ENCODE results near the gene NCBP2L. TPM values are rescaled to one million over a fixed set of nuclear protein-coding genes. Genes with fewer than 3 reads are reported as not detected.

NCBP2L gene
- polyA plus RNA-seq, 1 donor (not counting 4 experiments of a cell fraction or from before 2014, with no cell fraction given), result not detected

DNA sequence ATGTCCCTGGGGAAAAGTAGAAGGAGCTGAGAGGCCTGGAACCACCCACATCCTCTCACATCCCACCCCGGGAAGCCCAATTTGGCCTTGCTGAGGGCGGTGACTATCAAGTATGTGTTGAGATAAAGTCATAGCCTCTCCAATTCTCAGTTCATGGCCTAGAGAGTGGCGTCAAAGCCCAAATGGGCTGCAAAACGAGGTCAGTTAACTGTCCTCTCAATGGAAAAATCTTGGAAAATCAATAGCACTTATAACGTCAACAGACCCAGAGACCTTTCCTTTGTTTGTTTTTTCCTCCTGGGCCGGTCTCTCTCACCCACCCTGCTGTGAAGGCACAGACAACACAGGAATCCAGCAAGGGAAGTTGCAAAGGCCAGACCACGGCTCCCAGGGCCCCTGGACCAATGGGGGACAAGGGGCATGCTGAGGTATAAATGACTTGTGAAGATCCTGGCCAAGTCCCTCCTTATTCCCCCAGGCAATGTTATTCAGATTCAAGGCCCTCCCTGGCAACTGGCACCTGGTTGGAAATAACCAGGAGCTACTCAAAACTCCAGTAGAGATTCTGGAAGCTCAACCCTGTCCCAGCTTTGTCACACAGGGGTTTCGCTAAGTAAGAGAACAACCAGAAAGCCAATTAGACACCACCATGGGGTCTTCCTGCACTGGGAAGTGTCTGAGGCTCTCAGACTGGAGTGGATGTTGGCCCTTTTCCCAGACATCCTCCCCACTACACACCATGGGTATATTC, 40.6 kb upstream of the NCBP2L start:
- H4K20me1 ChIP-seq (ENCODE audit: control insufficient read depth, extremely low read depth, insufficient read depth, low read length), result no peaks in the 10 kb centered on the region
- H3K79me2 ChIP-seq (ENCODE audit: control insufficient read depth, insufficient read depth, low read length), result no peaks in the 10 kb centered on the region
- no peaks in the 10 kb centered on the region for H3K27me3 ChIP-seq (ENCODE audit: control insufficient read depth, extremely low read depth, insufficient read depth, low read length)
- no peaks in the 10 kb centered on the region for H3K9me3 ChIP-seq (ENCODE audit: control insufficient read depth, low read depth, low read length)
- H3K36me3 ChIP-seq (ENCODE audit: control insufficient read depth in 2 of 2, extremely low read depth in 1 of 2, insufficient read depth in 2 of 2, low read length in 2 of 2), result no peaks in the 10 kb centered on the region
- DNase-seq (ENCODE audit: low read depth, low spot score) (no peak), FAIRE-seq (no peak)
- H3K27ac ChIP-seq (ENCODE audit: control insufficient read depth, insufficient read depth, low read length), result no peak overlapping the region
- no peaks in the 10 kb centered on the region for H3K9me1 ChIP-seq (ENCODE audit: control insufficient read depth, extremely low read depth, insufficient read depth, low read length)
- no peak overlapping the region for H3K9ac ChIP-seq (ENCODE audit: control insufficient read depth, extremely low read depth, insufficient read depth, low read length)
- no peak overlapping the region for H3K4me2 ChIP-seq (ENCODE audit: control insufficient read depth, extremely low read depth, insufficient read depth, low read depth, low read length)
- dilution Hi-C loops (cut with MboI; ENCODE audit: extremely low pct_ligation_motif_present, low sequenced_read_pairs), result no loop called here
- no peak overlapping the region for H3K4me3 ChIP-seq (ENCODE audit: control insufficient read depth in 2 of 3, extremely low read depth in 1 of 3, insufficient read depth in 2 of 3, low read depth in 1 of 3, low read length in 3 of 3)
- TF ChIP-seq EZH2 (IDR thresholded peaks at IDR 0.05; ENCODE audit: low read length), result no peak
- TF ChIP-seq, protein P1, sequence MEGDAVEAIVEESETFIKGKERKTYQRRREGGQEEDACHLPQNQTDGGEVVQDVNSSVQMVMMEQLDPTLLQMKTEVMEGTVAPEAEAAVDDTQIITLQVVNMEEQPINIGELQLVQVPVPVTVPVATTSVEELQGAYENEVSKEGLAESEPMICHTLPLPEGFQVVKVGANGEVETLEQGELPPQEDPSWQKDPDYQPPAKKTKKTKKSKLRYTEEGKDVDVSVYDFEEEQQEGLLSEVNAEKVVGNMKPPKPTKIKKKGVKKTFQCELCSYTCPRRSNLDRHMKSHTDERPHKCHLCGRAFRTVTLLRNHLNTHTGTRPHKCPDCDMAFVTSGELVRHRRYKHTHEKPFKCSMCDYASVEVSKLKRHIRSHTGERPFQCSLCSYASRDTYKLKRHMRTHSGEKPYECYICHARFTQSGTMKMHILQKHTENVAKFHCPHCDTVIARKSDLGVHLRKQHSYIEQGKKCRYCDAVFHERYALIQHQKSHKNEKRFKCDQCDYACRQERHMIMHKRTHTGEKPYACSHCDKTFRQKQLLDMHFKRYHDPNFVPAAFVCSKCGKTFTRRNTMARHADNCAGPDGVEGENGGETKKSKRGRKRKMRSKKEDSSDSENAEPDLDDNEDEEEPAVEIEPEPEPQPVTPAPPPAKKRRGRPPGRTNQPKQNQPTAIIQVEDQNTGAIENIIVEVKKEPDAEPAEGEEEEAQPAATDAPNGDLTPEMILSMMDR (optimal IDR thresholded peaks at IDR 0.05 in 1 of 3, IDR thresholded peaks at IDR 0.05 in 1 of 3, conservative IDR thresholded peaks at IDR 0.05 in 1 of 3; ENCODE audit: extremely low read depth in 1 of 3, insufficient read depth in 2 of 3, low read length in 3 of 3), result no peak
- peaks cover 22% of the 10 kb centered on the region for H3K4me1 ChIP-seq (ENCODE audit: control insufficient read depth, extremely low read depth, insufficient read depth, low read length)
- no peak overlapping the region for H2AFZ ChIP-seq (ENCODE audit: control insufficient read depth, low read length)

DNA sequence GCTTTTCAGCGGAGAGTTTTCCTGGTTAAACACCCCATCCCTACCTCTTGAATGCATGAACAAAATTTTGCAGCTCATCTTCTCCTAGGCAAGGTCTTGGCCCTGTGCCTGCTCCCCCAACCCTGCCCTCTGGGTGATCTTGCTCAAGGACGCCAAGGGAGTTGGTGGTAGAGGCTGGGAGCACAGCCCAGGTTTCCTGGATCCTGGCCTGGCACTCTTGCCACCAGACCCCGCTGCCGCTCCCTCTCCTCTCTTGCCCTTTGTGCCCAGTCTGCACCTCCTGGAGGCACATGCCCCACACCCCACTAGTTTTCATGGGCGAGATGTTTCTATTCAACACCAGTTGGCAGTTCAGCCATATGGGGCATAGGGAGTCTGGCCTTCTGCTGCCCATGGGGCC, 39.3 kb upstream of the NCBP2L start:
- no peak for DNase-seq (ENCODE audit: low read depth, low spot score)
- no peaks in the 10 kb centered on the region for H4K20me1 ChIP-seq (ENCODE audit: control insufficient read depth, extremely low read depth, insufficient read depth, low read length)
- no peak overlapping the region for H3K4me2 ChIP-seq (ENCODE audit: control insufficient read depth, extremely low read depth, insufficient read depth, low read depth, low read length)
- dilution Hi-C loops (cut with MboI; ENCODE audit: extremely low pct_ligation_motif_present, low sequenced_read_pairs), result no loop called here
- H3K27ac ChIP-seq (ENCODE audit: control insufficient read depth, insufficient read depth, low read length), result no peak overlapping the region
- H2AFZ ChIP-seq (ENCODE audit: control insufficient read depth, low read length), result no peak overlapping the region
- H3K9me1 ChIP-seq (ENCODE audit: control insufficient read depth, extremely low read depth, insufficient read depth, low read length), result no peaks in the 10 kb centered on the region
- H3K9me3 ChIP-seq (ENCODE audit: control insufficient read depth, low read depth, low read length), result no peaks in the 10 kb centered on the region
- H3K4me3 ChIP-seq (ENCODE audit: control insufficient read depth in 2 of 3, extremely low read depth in 1 of 3, insufficient read depth in 2 of 3, low read depth in 1 of 3, low read length in 3 of 3), result no peak overlapping the region
- TF ChIP-seq EZH2 (IDR thresholded peaks at IDR 0.05; ENCODE audit: low read length), result no peak
- TF ChIP-seq, protein P1 (optimal IDR thresholded peaks at IDR 0.05 in 1 of 3, IDR thresholded peaks at IDR 0.05 in 1 of 3, conservative IDR thresholded peaks at IDR 0.05 in 1 of 3; ENCODE audit: extremely low read depth in 1 of 3, insufficient read depth in 2 of 3, low read length in 3 of 3), result peak in 1 of 3 experiments; percentile 13
- H3K79me2 ChIP-seq (ENCODE audit: control insufficient read depth, insufficient read depth, low read length), result no peaks in the 10 kb centered on the region
- peaks cover 26% of the 10 kb centered on the region for H3K4me1 ChIP-seq (ENCODE audit: control insufficient read depth, extremely low read depth, insufficient read depth, low read length)
- H3K9ac ChIP-seq (ENCODE audit: control insufficient read depth, extremely low read depth, insufficient read depth, low read length), result no peak overlapping the region
- no peaks in the 10 kb centered on the region for H3K27me3 ChIP-seq (ENCODE audit: control insufficient read depth, extremely low read depth, insufficient read depth, low read length)
- no peaks in the 10 kb centered on the region for H3K36me3 ChIP-seq (ENCODE audit: control insufficient read depth in 2 of 2, extremely low read depth in 1 of 2, insufficient read depth in 2 of 2, low read length in 2 of 2)
- no peak for FAIRE-seq

Measured in keratinocyte (primary cell).